RWPE2 (cell line): Measurements from ENCODE around the gene CRYBG1.
A peak's percentile ranks its signal among the peaks of the same experiment; 100 is the strongest.

Source experiments
- ATAC-seq: fragments of 200-7000 bp; cut with Tn5 transposase; 3 replicates; pipeline ENCODE4 v1.9.1; 2021; ENCODE audit warnings: low read depth
- DNase-seq: peaks from one replicate; pipeline ENCODE4 v3.0.0-alpha.2; 2020; ENCODE audit warnings: low spot score
- H3K27ac ChIP-seq: fragments of 450-650 bp; 2 replicates; pipeline ENCODE4 v1.5.1; 2017; ENCODE audit warnings: mild to moderate bottlenecking; ENCODE audit not compliant: poor library complexity, severe bottlenecking
- H3K27me3 ChIP-seq: fragments of 250-450 bp; sonication (Bioruptor Pico); 2 replicates; pipeline ENCODE4 v1.5.1; 2021; ENCODE audit warnings: mild to moderate bottlenecking, moderate library complexity; ENCODE audit not compliant: insufficient read depth, poor library complexity, severe bottlenecking
- H3K36me3 ChIP-seq: fragments of 250-450 bp; sonication (Bioruptor Pico); 2 replicates; pipeline ENCODE4 v1.5.1; 2020; ENCODE audit warnings: low read depth, mild to moderate bottlenecking, moderate library complexity
- H3K4me1 ChIP-seq: fragments of 250-450 bp; sonication (Bioruptor Pico); 2 replicates; pipeline ENCODE4 v1.5.1; 2021; ENCODE audit warnings: mild to moderate bottlenecking, moderate library complexity; ENCODE audit not compliant: insufficient read depth, poor library complexity, severe bottlenecking
- H3K4me3 ChIP-seq: fragments of 250-450 bp; sonication (Bioruptor Pico); 2 replicates; pipeline ENCODE4 v1.5.1; 2021; ENCODE audit warnings: mild to moderate bottlenecking, moderate library complexity; ENCODE audit not compliant: severe bottlenecking
- H3K9me3 ChIP-seq: fragments of 250-450 bp; sonication (Bioruptor Pico); 2 replicates; pipeline ENCODE4 v1.5.1; 2021; ENCODE audit warnings: mild to moderate bottlenecking, moderate library complexity; ENCODE audit not compliant: severe bottlenecking
- CTCF ChIP-seq: fragments of 450-650 bp; IDR thresholded peaks from one replicate; pipeline ENCODE4 v1.5.1; 2017; ENCODE audit warnings: mild to moderate bottlenecking, moderate library complexity; ENCODE audit not compliant: poor library complexity, severe bottlenecking

CRYBG1 gene

GRCh38 chr6:106530502-106530901 lies 170.0 kb downstream of the CRYBG1 start:
- Histone ChIP-seq H3K36me3 (peaks cover 95% of the 10 kb centered on the region), H3K27me3 (no peaks in the 10 kb centered on the region), H3K4me3 (no peak overlapping the region), H3K4me1 (peaks cover 78% of the 10 kb centered on the region), H3K27ac (peak overlapping the region; percentile 99), H3K9me3 (no peaks in the 10 kb centered on the region)
- no peak for ATAC-seq
- no peak for DNase-seq
- no peak for TF ChIP-seq CTCF

- no peak overlapping the region for H3K4me3 ChIP-seq
- peaks cover 95% of the 10 kb centered on the region for H3K36me3 ChIP-seq
- H3K27me3 ChIP-seq, result no peaks in the 10 kb centered on the region
- no peak for TF ChIP-seq CTCF
- no peak for DNase-seq
- peaks cover 59% of the 10 kb centered on the region for H3K4me1 ChIP-seq
- peak overlapping the region; percentile 99 for H3K27ac ChIP-seq
- no peaks in the 10 kb centered on the region for H3K9me3 ChIP-seq
- no peak for ATAC-seq
Measured at GRCh38 chr6:106533054-106533453, 172.5 kb downstream of the CRYBG1 start.

DNA sequence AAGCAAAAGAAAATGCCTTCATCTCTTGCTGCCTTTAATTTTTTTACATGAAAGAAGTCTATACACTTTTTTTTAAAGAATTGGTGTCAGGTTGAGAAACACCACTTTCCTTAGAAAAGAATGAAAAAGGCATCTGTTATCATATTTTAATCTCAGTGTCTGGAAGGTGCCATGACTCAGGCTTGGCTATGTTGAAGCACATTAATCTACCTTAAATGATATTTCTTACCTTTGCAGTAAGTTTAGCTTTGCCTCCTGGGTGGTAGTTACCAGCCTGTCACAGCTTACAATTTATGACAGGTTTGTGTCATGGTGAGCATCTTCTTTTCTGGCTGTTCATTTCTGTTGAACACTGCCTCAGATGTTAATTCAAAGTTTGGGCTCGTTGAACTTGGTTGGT lies 173.5 kb downstream of the CRYBG1 start:
- no peak for DNase-seq
- ATAC-seq, result peak; percentile 33; the same call in 1 of the 3 replicates
- peaks cover 96% of the 10 kb centered on the region for H3K36me3 ChIP-seq
- TF ChIP-seq CTCF, result no peak
- no peak overlapping the region for H3K4me3 ChIP-seq
- peaks cover 51% of the 10 kb centered on the region for H3K4me1 ChIP-seq
- no peaks in the 10 kb centered on the region for H3K9me3 ChIP-seq
- H3K27me3 ChIP-seq, result no peaks in the 10 kb centered on the region
- peak overlapping the region; percentile 99 for H3K27ac ChIP-seq

- Histone ChIP-seq H3K4me1 (peaks cover 45% of the 10 kb centered on the region), H3K27ac (peak overlapping the region; percentile 99), H3K36me3 (peaks cover 96% of the 10 kb centered on the region), H3K9me3 (no peaks in the 10 kb centered on the region), H3K4me3 (no peak overlapping the region), H3K27me3 (no peaks in the 10 kb centered on the region)
- TF ChIP-seq CTCF, result no peak
- no peak for DNase-seq
- peak; percentile 35; the same call in 1 of the 3 replicates for ATAC-seq
Measured at GRCh38 chr6:106534564-106534982, 174.1 kb downstream of the CRYBG1 start.

- no peak for DNase-seq
- Histone ChIP-seq H3K4me3 (no peak overlapping the region), H3K9me3 (no peaks in the 10 kb centered on the region), H3K27me3 (no peaks in the 10 kb centered on the region), H3K36me3 (peaks cover 96% of the 10 kb centered on the region), H3K27ac (peak overlapping the region; percentile 99), H3K4me1 (peaks cover 42% of the 10 kb centered on the region)
- no peak for TF ChIP-seq CTCF
- ATAC-seq, result no peak
Measured at GRCh38 chr6:106535012-106535411, 174.5 kb downstream of the CRYBG1 start.
